ENCODE data around the gene AKAP3. TPM values are rescaled to one million over a fixed set of nuclear protein-coding genes. Genes with fewer than 3 reads are reported as not detected.

The AKAP3 gene
- total RNA-seq, 2 experiments from 2014 or later: 0.96 to 2.0 TPM

DNA sequence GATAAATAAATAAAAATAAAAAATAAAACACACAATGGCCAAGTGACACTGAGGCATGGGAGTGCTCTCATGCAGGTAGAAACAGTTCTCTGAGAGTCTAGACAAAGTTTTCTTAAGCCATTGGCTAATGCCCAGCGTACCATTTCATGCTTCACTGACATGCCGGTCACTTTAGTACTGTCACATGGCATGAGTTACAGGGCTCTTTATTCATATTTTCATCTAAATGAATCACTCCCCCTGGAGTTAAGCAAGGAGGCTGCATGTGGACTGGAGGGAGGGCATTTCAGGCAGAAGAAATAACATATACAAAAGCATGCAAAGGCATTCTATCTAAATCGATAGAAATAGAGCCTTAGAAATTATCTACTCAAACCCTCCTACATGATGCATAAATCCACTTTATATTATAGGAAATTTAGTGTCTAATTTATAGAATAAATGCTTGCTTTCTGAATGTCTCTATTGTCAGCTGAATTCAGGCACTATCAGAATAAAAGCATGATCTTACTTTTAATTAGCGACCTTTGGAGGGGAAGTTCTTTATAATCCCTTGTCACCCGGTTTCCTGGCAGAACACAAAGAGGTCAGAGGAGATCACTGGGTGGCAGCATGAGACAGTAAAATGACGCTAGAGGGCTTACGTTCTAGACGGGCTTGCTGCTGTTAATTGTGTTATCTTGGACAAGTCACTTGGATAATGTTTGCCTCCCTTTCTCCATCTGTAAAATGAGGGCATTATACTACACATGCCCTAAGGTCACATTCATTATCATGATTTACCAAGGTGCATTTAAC, 69.3 kb downstream of the AKAP3 start:
- Mint-ChIP-seq H3K4me1 (ENCODE audit: low read depth) (no peaks in the 10 kb centered on the region), H3K27ac (no peak overlapping the region), H3K9me3 (no peaks in the 10 kb centered on the region), H3K36me3 (ENCODE audit: low read depth) (no peaks in the 10 kb centered on the region), H3K27me3 (no peaks in the 10 kb centered on the region), H3K4me3 (no peak overlapping the region)
- TF ChIP-seq, protein P1, sequence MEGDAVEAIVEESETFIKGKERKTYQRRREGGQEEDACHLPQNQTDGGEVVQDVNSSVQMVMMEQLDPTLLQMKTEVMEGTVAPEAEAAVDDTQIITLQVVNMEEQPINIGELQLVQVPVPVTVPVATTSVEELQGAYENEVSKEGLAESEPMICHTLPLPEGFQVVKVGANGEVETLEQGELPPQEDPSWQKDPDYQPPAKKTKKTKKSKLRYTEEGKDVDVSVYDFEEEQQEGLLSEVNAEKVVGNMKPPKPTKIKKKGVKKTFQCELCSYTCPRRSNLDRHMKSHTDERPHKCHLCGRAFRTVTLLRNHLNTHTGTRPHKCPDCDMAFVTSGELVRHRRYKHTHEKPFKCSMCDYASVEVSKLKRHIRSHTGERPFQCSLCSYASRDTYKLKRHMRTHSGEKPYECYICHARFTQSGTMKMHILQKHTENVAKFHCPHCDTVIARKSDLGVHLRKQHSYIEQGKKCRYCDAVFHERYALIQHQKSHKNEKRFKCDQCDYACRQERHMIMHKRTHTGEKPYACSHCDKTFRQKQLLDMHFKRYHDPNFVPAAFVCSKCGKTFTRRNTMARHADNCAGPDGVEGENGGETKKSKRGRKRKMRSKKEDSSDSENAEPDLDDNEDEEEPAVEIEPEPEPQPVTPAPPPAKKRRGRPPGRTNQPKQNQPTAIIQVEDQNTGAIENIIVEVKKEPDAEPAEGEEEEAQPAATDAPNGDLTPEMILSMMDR (IDR thresholded peaks at IDR 0.05): peak; percentile 4
- Histone ChIP-seq H3K4me3 (ENCODE audit: low read length) (no peak overlapping the region), H3K4me1 (ENCODE audit: insufficient read depth, low read length) (no peaks in the 10 kb centered on the region), H3K27me3 (ENCODE audit: control insufficient read depth in 1 of 2, insufficient read depth in 2 of 2, low read length in 2 of 2) (peaks cover 0 to 6% of the 10 kb centered on the region in 2 experiments), H3K27ac (ENCODE audit: low read depth in 1 of 2, low read length in 2 of 2) (no peak overlapping the region), H3K9me3 (ENCODE audit: control insufficient read depth in 1 of 2, insufficient read depth in 1 of 2, low read length in 2 of 2) (no peaks in the 10 kb centered on the region), H3K36me3 (ENCODE audit: insufficient read depth, low read length) (no peaks in the 10 kb centered on the region)
- ChIA-PET CTCF (no interaction called here), POLR2A (no interaction called here)
- intact Hi-C loops (cut with DNase I, micrococcal nuclease): loop anchor here in 1 of 2 experiments (2.0 kb wide), 1 partner anchor 179 kb away; no protein-coding TSS in a partner anchor
- DNase-seq (peak in 4 of 14 experiments; percentile 6 to 39 (median 23)), ATAC-seq (ENCODE audit: poor library complexity) (no peak)

DNA sequence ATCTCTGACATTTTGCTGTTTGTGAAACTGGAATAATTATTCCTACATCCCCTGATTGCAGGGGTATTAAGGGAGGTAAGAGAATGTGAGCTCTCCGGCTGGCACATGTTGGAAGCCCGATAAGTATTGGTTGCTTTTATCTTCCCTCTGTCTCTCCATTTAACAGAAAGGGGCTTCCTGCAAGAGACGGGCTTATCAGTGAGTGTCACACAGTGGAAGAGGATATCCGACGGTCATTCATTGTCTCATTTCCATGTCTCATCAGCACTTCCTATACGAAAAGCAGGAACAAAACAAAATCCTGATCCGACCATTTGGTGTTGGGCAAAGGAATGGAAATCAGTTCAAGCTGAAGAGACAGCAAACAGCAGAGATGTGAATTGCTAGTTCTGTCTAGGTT, 76.2 kb downstream of the AKAP3 start:
- H3K9me3 Mint-ChIP-seq: no peaks in the 10 kb centered on the region
- H3K4me1 ChIP-seq (ENCODE audit: insufficient read depth, low read length): no peaks in the 10 kb centered on the region
- no peak overlapping the region for H3K4me3 Mint-ChIP-seq
- no peaks in the 10 kb centered on the region for H3K36me3 ChIP-seq (ENCODE audit: insufficient read depth, low read length)
- H3K36me3 Mint-ChIP-seq (ENCODE audit: low read depth): no peaks in the 10 kb centered on the region
- H3K27ac Mint-ChIP-seq: no peak overlapping the region
- TF ChIP-seq, protein P1 (IDR thresholded peaks at IDR 0.05): no peak
- H3K4me3 ChIP-seq (ENCODE audit: low read length): no peak overlapping the region
- no peak for ATAC-seq (ENCODE audit: poor library complexity)
- no peaks in the 10 kb centered on the region for H3K9me3 ChIP-seq (ENCODE audit: control insufficient read depth in 1 of 2, insufficient read depth in 1 of 2, low read length in 2 of 2)
- no peaks in the 10 kb centered on the region for H3K27me3 Mint-ChIP-seq
- DNase-seq: no peak
- ChIA-PET POLR2A (no interaction called here), CTCF (no interaction called here)
- no peaks in the 10 kb centered on the region for H3K27me3 ChIP-seq (ENCODE audit: control insufficient read depth in 1 of 2, insufficient read depth in 2 of 2, low read length in 2 of 2)
- intact Hi-C loops (cut with DNase I, micrococcal nuclease): no loop called here
- H3K27ac ChIP-seq (ENCODE audit: low read depth in 1 of 2, low read length in 2 of 2): no peak overlapping the region
- H3K4me1 Mint-ChIP-seq (ENCODE audit: low read depth): no peaks in the 10 kb centered on the region

DNA sequence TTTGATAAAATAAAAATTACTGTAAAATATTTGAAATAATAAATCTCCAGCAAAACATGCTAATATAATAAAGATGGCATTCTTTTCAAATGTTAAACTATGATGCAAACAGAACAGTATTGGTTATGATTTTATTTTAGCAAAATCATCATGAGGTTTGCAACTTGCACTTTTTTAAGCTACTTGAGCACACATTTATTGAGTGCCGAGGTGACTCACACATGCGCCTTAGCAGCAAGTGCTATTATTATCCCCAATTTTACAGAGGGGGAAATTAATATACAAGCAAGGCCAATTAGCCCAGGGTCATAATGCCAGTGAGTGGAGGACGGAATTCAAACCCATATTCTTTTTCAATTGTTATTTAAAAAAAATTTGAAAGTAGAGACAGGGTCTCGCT, 79.6 kb downstream of the AKAP3 start:
- H3K4me1 ChIP-seq (ENCODE audit: insufficient read depth, low read length): no peaks in the 10 kb centered on the region
- ATAC-seq (ENCODE audit: poor library complexity) (no peak), DNase-seq (no peak)
- CTCF ChIA-PET: no interaction called here
- Mint-ChIP-seq H3K27me3 (peaks cover 15% of the 10 kb centered on the region), H3K27ac (no peak overlapping the region), H3K9me3 (no peaks in the 10 kb centered on the region), H3K36me3 (ENCODE audit: low read depth) (no peaks in the 10 kb centered on the region), H3K4me1 (ENCODE audit: low read depth) (no peaks in the 10 kb centered on the region), H3K4me3 (no peak overlapping the region)
- no peaks in the 10 kb centered on the region for H3K36me3 ChIP-seq (ENCODE audit: insufficient read depth, low read length)
- H3K4me3 ChIP-seq (ENCODE audit: low read length): no peak overlapping the region
- no peak overlapping the region for H3K27ac ChIP-seq (ENCODE audit: low read depth in 1 of 2, low read length in 2 of 2)
- TF ChIP-seq, protein P1 (IDR thresholded peaks at IDR 0.05): no peak
- intact Hi-C loops (cut with DNase I, micrococcal nuclease): no loop called here
- POLR2A ChIA-PET: no interaction called here
- no peaks in the 10 kb centered on the region for H3K9me3 ChIP-seq (ENCODE audit: control insufficient read depth in 1 of 2, insufficient read depth in 1 of 2, low read length in 2 of 2)
- H3K27me3 ChIP-seq (ENCODE audit: control insufficient read depth in 1 of 2, insufficient read depth in 2 of 2, low read length in 2 of 2): no peaks in the 10 kb centered on the region
